ENCODE data around the gene P3H3. TPM values are rescaled to one million over a fixed set of nuclear protein-coding genes. Genes with fewer than 3 reads are reported as not detected.

P3H3 gene
- total RNA-seq, 2 donors from 2014 or later, result 25.7 to 28.8 TPM

GRCh38 chr12:6790496-6791150 lies 37.6 kb upstream of the P3H3 start:
- H3K4me1 ChIP-seq (replicated peaks), result no peaks in the 10 kb centered on the region
- no peak overlapping the region for H3K27ac ChIP-seq
- intact Hi-C loops (cut with DNase I), result no loop called here
- no peak overlapping the region for H3K4me3 ChIP-seq
- H3K9me3 ChIP-seq, result no peaks in the 10 kb centered on the region
- H3K36me3 ChIP-seq, result no peaks in the 10 kb centered on the region
- WGBS, result 87% methylated on average over 12 of the region's 12 CpGs
- H3K27me3 ChIP-seq (replicated peaks; ENCODE audit: insufficient read depth), result no peaks in the 10 kb centered on the region
- no peak for DNase-seq (ENCODE audit: low spot score)
- TF ChIP-seq, protein P1, sequence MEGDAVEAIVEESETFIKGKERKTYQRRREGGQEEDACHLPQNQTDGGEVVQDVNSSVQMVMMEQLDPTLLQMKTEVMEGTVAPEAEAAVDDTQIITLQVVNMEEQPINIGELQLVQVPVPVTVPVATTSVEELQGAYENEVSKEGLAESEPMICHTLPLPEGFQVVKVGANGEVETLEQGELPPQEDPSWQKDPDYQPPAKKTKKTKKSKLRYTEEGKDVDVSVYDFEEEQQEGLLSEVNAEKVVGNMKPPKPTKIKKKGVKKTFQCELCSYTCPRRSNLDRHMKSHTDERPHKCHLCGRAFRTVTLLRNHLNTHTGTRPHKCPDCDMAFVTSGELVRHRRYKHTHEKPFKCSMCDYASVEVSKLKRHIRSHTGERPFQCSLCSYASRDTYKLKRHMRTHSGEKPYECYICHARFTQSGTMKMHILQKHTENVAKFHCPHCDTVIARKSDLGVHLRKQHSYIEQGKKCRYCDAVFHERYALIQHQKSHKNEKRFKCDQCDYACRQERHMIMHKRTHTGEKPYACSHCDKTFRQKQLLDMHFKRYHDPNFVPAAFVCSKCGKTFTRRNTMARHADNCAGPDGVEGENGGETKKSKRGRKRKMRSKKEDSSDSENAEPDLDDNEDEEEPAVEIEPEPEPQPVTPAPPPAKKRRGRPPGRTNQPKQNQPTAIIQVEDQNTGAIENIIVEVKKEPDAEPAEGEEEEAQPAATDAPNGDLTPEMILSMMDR (IDR thresholded peaks at IDR 0.05), result no peak
- no peak for TF ChIP-seq POLR2AphosphoS5 (IDR thresholded peaks at IDR 0.05)
- no peak for TF ChIP-seq POLR2A (IDR thresholded peaks at IDR 0.05)

DNA sequence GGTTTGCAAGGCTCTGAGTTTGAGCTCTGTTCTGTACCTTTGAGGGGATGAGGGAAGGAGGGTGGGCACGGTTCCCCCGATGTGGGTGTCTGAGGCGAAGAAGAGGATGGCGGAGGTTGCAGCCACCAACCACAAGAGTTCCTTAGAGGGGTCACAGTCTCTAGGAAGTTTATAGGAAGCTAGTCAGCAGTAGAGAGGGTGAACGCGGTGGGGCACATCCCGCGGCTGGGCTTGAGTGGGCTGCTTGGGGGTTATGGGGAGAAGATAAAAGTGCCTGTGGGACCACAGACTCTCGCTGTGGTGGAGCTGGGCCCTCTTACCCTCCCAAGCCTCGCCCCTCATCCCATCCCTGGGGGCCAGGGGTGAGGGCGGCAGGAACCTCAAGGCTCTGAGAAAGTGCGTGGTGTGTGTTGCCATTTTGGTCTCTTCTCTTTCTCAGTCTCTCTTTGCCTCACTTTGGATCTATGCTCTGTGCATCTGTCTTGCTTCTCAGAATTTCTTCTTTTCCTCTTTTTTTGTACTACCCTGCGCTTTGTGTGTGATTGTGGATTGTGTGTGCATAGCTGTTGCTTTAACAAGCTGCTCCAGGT lies 36.2 kb upstream of the P3H3 start:
- WGBS, result 88% methylated on average over 13 of the region's 13 CpGs

DNA sequence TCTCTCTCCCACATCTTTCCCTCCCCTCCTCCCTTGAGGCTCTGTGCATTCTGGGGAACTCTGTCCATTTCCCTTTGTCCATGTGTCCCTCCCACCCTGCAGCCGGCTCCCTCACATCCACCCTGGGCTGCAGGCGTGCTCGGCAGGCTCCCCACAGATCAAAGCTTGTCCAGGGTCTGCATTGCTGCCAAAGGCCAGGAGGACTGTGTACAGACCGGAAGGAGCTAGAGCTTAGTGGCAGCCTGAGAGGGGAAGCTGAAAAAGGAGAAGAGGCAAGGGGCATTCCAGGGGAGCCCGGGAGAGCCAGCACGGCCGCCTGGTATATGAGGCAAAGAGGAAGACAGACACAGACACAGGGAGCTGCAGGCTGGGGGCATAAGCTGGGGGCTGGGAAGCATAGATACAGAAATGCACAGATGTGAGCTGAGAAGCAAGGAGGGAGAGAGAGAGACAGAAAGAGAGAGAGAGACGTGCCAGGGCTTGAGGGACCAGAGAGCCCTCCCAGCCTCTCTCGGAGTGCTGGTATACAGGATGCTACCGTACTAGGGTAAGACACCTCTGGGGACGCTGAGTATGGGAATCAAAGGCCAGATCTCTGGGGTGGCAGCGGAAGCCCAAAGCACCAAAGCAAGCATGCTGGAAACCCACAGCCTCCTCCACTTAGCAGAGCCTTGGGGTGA lies 35.5 kb upstream of the P3H3 start:
- Histone ChIP-seq H3K4me3 (no peak overlapping the region), H3K9me3 (no peaks in the 10 kb centered on the region), H3K4me1 (replicated peaks) (no peaks in the 10 kb centered on the region), H3K36me3 (no peaks in the 10 kb centered on the region), H3K27me3 (replicated peaks; ENCODE audit: insufficient read depth) (no peaks in the 10 kb centered on the region), H3K27ac (no peak overlapping the region)
- TF ChIP-seq POLR2AphosphoS5 (IDR thresholded peaks at IDR 0.05), result no peak
- TF ChIP-seq, protein P1 (IDR thresholded peaks at IDR 0.05), result no peak
- TF ChIP-seq POLR2A (IDR thresholded peaks at IDR 0.05), result no peak
- WGBS, result 18% methylated on average over 12 of the region's 12 CpGs
- no peak for DNase-seq (ENCODE audit: low spot score)
- intact Hi-C loops (cut with DNase I), result no loop called here

More for the DNA sequence above, 36.2 kb upstream of the P3H3 start:
- TF ChIP-seq POLR2A (IDR thresholded peaks at IDR 0.05) (no peak), POLR2AphosphoS5 (IDR thresholded peaks at IDR 0.05) (no peak)
- TF ChIP-seq, protein P1 (IDR thresholded peaks at IDR 0.05), result no peak
- H3K27me3 ChIP-seq (replicated peaks; ENCODE audit: insufficient read depth), result no peaks in the 10 kb centered on the region
- no peaks in the 10 kb centered on the region for H3K36me3 ChIP-seq
- H3K27ac ChIP-seq, result no peak overlapping the region
- intact Hi-C loops (cut with DNase I), result no loop called here
- no peak for DNase-seq (ENCODE audit: low spot score)
- H3K9me3 ChIP-seq, result no peaks in the 10 kb centered on the region
- H3K4me1 ChIP-seq (replicated peaks), result no peaks in the 10 kb centered on the region
- no peak overlapping the region for H3K4me3 ChIP-seq

GRCh38 chr12:6795088-6795487 lies 33.1 kb upstream of the P3H3 start:
- Histone ChIP-seq H3K27me3 (replicated peaks; ENCODE audit: insufficient read depth) (no peaks in the 10 kb centered on the region), H3K36me3 (no peaks in the 10 kb centered on the region), H3K4me1 (replicated peaks) (no peaks in the 10 kb centered on the region), H3K4me3 (no peak overlapping the region), H3K27ac (no peak overlapping the region), H3K9me3 (no peaks in the 10 kb centered on the region)
- 92% methylated on average over 2 of the region's 2 CpGs for WGBS
- intact Hi-C loops (cut with DNase I), result no loop called here
- no peak for DNase-seq (ENCODE audit: low spot score)
- no peak for TF ChIP-seq POLR2A (IDR thresholded peaks at IDR 0.05)
- TF ChIP-seq POLR2AphosphoS5 (IDR thresholded peaks at IDR 0.05), result no peak
- TF ChIP-seq, protein P1 (IDR thresholded peaks at IDR 0.05), result no peak
